BJ (cell line): Measurements from ENCODE around the gene KCTD11. TPM values are rescaled to one million over a fixed set of nuclear protein-coding genes. Genes with fewer than 3 reads are reported as not detected.

Experiments used
- CTCF ChIA-PET: fragments of 350-600 bp; formaldehyde crosslinking; extraction: SDS; loops from one replicate; lab custom pipeline; 2021; ENCODE audit warnings: antibody characterized with exemption, inconsistent platforms; lab: Yijun Ruan, JAX
- POLR2A ChIA-PET: fragments of 300-600 bp; sonication (Branson Sonifier 250); formaldehyde crosslinking; extraction: SDS; loops from one replicate; lab custom pipeline; 2021; ENCODE audit warnings: antibody characterized with exemption; lab: Charles Lee
- DNase-seq: peaks from one replicate; pipeline ENCODE4 v3.0.0-alpha.2; 2011; ENCODE audit warnings: low read depth
- H3K27me3 ChIP-seq: 2 replicates; pipeline ENCODE4 v1.6.0; 2011; ENCODE audit warnings: low read length; ENCODE audit not compliant: control insufficient read depth, insufficient read depth
- H3K36me3 ChIP-seq: 2 replicates; pipeline ENCODE4 v1.5.1; 2011; ENCODE audit warnings: low read length; ENCODE audit not compliant: control insufficient read depth, insufficient read depth
- H3K4me3 ChIP-seq: 2 replicates; pipeline ENCODE4 v1.5.1; 2011; ENCODE audit warnings: low read depth, mild to moderate bottlenecking, control low read depth, low read length
- polyA plus RNA-seq: library from polyadenylated mRNA; depleted of rRNA; stranded (reverse); fragments of >200 nt; gene quantifications from 2 replicates; pipeline ENCODE4 v1.2.3, GENCODE V29; 2011
- TF ChIP-seq, protein P1 (sequence below): IDR thresholded peaks from 2 replicates; pipeline ENCODE4 v1.5.1; 2011; ENCODE audit warnings: low read depth, mild to moderate bottlenecking, control low read depth, inconsistent platforms, low read length, moderate library complexity; ENCODE audit not compliant: insufficient read depth

Gene KCTD11
- polyA plus RNA-seq, 1 experiment = 19.8 TPM

DNA sequence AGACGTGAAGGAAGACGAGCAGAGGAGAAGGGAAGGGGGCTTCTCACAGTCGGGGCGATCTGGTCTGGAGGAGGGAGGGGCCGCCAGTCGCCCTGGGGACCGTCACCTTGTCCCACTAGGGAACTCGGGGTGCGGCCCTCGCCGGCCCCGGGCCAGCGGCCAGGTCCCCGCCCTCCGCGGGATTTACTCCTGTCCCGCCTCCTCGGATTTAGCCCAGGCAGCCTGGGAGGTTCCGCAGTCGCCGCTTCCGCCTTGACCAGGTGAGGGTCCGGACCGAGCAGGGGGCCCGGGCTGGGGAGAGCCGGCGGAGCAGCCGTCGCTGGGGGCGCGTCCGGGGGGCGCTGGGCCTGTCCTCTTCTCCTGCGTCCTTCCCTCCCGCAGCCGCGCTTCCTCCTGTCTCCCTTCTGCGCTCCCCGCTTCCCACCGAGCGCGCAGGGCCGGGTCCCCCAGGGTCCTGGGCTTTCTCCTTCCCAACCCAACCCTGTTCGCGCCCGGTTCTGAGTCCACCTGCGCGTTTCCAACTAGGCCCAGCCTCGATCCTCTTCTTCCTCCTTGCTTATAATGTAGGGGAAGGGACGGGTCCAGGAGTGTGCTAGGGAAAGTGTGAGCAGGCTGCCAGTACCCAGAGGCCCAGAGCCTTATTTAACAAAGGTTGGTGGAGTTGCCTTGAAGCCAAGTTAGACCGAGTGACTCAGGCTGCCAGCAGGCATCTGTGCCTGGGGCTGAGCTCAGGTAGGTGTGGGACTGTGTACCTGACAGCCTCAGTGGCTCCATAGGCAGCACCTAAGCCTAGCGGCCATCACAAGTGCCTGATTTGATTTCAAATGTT is 29.1 kb downstream of the KCTD11 start, which contains the start of gene TNK1:
Gene TNK1, plus strand, starts transcription at position 235 of the 829 bp plus-strand sequence. CDS start 1,838 bp downstream, outside the sequence.
- H3K27me3 ChIP-seq = peaks cover 8% of the 10 kb centered on the region
- TF ChIP-seq, protein P1, sequence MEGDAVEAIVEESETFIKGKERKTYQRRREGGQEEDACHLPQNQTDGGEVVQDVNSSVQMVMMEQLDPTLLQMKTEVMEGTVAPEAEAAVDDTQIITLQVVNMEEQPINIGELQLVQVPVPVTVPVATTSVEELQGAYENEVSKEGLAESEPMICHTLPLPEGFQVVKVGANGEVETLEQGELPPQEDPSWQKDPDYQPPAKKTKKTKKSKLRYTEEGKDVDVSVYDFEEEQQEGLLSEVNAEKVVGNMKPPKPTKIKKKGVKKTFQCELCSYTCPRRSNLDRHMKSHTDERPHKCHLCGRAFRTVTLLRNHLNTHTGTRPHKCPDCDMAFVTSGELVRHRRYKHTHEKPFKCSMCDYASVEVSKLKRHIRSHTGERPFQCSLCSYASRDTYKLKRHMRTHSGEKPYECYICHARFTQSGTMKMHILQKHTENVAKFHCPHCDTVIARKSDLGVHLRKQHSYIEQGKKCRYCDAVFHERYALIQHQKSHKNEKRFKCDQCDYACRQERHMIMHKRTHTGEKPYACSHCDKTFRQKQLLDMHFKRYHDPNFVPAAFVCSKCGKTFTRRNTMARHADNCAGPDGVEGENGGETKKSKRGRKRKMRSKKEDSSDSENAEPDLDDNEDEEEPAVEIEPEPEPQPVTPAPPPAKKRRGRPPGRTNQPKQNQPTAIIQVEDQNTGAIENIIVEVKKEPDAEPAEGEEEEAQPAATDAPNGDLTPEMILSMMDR = no peak
- DNase-seq = no peak
- H3K4me3 ChIP-seq = peak within 1 kb of the TSS; percentile 41
- H3K36me3 ChIP-seq = no peaks in the 10 kb centered on the region
- ChIA-PET CTCF (interaction anchor here (0.7 to 2.3 kb wide), 3 partner anchors 25 to 179 kb away, joined by 3 to 13 read pairs (median 3); no protein-coding TSS in a partner anchor), POLR2A (no interaction called here)

DNA sequence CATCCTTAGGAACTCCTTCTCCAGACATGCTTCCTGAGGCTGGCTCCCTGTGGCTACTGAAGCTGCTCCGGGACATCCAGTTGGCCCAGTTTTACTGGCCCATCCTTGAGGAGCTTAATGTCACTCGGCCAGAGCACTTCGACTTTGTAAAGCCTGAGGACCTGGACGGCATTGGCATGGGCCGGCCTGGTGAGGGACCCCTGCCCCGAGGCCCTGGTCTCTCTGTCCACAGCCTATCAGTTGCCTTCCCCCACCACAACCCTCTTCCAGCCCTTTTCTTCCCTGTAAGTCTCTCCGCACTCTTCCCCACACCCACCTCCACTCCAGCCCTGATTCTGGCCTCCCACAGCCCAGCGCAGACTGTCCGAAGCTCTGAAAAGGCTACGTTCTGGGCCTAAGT is 30.9 kb downstream of the KCTD11 start:
- Histone ChIP-seq H3K27me3 (peaks cover 8% of the 10 kb centered on the region), H3K4me3 (no peak overlapping the region), H3K36me3 (peaks cover 2% of the 10 kb centered on the region; the same call in 1 of the 2 replicates)
- TF ChIP-seq, protein P1 = no peak
- ChIA-PET POLR2A (no interaction called here), CTCF (interaction anchor here (0.8 to 5.7 kb wide), 2 partner anchors 27 to 305 kb away, joined by 4 to 26 read pairs; partner anchors contain the start of genes TMEM95 and TP53)
- no peak for DNase-seq

DNA sequence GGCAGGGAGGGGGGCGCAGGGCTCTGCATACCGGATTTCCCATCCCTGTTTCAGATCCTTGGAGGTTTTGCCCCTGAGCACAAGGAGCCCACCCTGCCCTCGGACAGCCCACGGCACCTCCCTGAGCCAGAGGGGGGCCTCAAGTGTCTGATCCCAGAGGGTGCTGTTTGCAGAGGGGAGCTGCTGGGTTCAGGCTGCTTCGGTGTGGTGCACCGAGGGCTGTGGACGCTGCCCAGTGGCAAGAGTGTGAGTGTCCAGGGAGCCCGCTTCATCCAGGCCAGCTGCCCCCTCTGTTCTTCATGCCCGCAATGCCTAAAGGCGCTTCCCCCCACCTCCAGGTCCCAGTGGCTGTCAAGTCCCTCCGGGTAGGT is 31.4 kb downstream of the KCTD11 start:
- no peak overlapping the region for H3K4me3 ChIP-seq
- POLR2A ChIA-PET = no interaction called here
- peaks cover 4% of the 10 kb centered on the region for H3K36me3 ChIP-seq
- peaks cover 8% of the 10 kb centered on the region for H3K27me3 ChIP-seq
- CTCF ChIA-PET = interaction anchor here (5.7 kb wide), 1 partner anchor 28 kb away, joined by 26 read pairs; the partner anchor contains the start of gene TMEM95
- TF ChIP-seq, protein P1 = no peak
- no peak for DNase-seq

DNA sequence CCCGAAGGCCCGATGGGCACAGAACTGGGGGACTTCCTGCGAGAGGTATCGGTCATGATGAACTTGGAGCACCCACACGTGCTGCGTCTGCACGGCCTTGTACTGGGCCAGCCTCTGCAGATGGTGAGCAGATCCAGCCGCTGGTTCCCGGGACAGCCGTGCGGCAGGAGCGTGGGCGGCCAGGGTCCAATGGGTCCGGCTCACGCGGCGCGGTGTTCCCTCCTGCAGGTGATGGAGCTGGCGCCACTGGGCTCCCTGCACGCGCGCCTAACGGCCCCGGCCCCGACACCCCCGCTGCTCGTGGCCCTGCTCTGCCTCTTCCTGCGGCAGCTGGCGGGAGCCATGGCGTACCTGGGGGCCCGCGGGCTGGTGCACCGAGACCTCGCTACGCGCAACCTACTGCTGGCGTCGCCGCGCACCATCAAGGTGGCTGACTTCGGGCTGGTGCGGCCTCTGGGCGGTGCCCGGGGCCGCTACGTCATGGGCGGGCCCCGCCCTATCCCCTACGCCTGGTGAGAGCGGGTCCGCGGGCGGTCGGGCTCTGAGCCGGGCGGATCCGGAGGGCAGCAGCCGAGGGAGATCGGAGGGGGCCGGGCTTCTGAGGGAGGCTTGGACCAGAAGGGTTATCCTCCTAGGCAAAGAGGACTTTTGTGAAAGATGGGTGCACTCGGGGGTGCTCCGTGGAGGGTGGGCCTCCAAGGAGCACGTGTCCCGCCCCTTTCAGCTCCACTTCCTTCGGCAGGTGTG is 32.0 kb downstream of the KCTD11 start:
- H3K36me3 ChIP-seq = peaks cover 8% of the 10 kb centered on the region
- TF ChIP-seq, protein P1 = no peak
- peaks cover 8% of the 10 kb centered on the region for H3K27me3 ChIP-seq
- ChIA-PET CTCF (interaction anchor here (1.1 to 5.7 kb wide), 2 partner anchors 28 to 46 kb away, joined by 3 to 26 read pairs; partner anchors contain the start of gene TMEM95), POLR2A (no interaction called here)
- DNase-seq = no peak
- H3K4me3 ChIP-seq = peak overlapping the region; percentile 34
